ENCODE data around the gene BCAR3. TPM values are rescaled to one million over a fixed set of nuclear protein-coding genes. Genes with fewer than 3 reads are reported as not detected.

Gene BCAR3
- total RNA-seq, 2 experiments from 2014 or later, result 0.71 to 0.91 TPM

DNA sequence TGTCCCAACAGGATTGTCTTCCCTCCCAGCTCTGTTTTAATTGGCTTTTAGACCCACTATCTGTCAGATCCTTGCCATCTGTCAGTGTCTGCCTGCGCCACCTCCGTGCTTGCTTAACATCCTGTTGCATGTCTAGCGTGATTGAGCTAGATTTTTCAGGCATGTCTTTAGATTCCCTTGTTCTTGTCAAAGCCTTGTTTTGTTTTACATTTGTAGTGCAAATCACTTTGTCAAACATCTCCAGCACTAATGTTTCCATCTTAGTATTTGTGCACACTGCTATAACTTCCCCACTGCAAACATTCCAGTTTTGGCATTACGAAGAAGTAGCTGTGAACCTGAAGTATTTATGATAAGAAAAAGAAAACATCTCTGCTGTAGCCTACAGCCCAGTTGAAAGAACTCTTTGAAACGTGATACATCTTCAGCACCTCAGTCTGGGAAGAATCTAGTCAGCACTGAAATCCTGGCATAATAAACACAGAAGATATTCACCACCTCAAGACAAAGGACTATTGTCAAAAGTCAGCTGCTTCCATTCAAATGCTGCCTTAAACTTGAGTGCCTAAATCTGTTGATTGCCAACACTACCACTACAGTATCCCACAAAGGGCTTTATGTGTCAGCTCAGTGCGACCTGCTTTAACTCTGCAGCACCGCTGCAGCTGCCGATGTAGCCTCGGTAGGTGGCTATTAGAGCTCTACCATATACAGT, 128.7 kb downstream of the BCAR3 start:
- no peak for ATAC-seq (ENCODE audit: low read depth)
- POLR2A ChIA-PET, result no interaction called here

DNA sequence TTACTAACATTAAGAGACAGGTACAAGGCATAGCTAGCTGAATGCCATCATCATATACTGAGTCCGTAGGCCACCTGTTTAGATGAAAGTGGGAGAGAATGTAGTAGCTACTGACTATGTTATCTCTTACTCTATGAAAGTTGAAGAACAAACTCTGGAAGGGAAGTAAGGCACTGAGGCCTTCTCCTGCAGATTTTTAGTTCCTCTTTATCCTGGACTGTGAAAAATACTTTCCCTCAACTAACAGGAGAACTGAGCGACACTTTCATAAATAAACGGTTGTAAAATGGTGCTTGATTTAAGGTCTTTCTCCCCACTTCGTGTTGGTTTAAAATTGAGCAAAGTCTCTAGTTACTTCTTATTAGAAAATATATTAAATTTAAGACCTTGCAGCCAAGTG, 131.8 kb downstream of the BCAR3 start:
- Mint-ChIP-seq H3K4me3 (no peak overlapping the region), H3K36me3 (no peaks in the 10 kb centered on the region), H3K27me3 (peaks cover 20% of the 10 kb centered on the region), H3K27ac (no peak overlapping the region), H3K4me1 (peaks cover 1% of the 10 kb centered on the region), H3K9me3 (no peaks in the 10 kb centered on the region)
- POLR2A ChIA-PET, result no interaction called here
- DNase-seq (no peak), ATAC-seq (ENCODE audit: low read depth) (no peak)

More for the DNA sequence above, 128.7 kb downstream of the BCAR3 start:
- H3K4me1 Mint-ChIP-seq, result peaks cover 6% of the 10 kb centered on the region
- no peaks in the 10 kb centered on the region for H3K9me3 Mint-ChIP-seq
- no peak for DNase-seq
- H3K27me3 Mint-ChIP-seq, result peaks cover 24% of the 10 kb centered on the region
- no peak overlapping the region for H3K27ac Mint-ChIP-seq
- H3K4me3 Mint-ChIP-seq, result no peak overlapping the region
- H3K36me3 Mint-ChIP-seq, result no peaks in the 10 kb centered on the region

DNA sequence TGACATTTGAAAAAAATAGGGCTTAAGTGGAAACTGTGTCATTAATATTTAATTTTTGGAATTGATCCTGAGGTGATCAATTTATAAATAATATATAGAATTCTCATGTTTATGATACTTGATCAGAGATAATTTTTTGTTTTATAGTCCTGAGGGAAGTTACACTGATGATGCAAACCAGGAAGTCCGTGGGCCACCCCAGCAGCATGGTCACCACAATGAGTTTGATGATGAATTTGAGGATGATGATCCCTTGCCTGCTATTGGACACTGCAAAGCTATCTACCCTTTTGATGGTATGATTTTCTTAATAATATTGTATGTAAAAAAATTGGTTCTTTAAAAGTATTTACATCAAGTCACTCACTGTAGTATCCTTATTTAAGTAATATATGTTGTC, 132.5 kb downstream of the BCAR3 start:
- no peak for ATAC-seq (ENCODE audit: low read depth)
- H3K4me3 Mint-ChIP-seq, result no peak overlapping the region
- POLR2A ChIA-PET, result no interaction called here
- H3K36me3 Mint-ChIP-seq, result no peaks in the 10 kb centered on the region
- H3K9me3 Mint-ChIP-seq, result no peaks in the 10 kb centered on the region
- no peak overlapping the region for H3K27ac Mint-ChIP-seq
- no peak for DNase-seq
- H3K4me1 Mint-ChIP-seq, result no peaks in the 10 kb centered on the region
- peaks cover 18% of the 10 kb centered on the region for H3K27me3 Mint-ChIP-seq

DNA sequence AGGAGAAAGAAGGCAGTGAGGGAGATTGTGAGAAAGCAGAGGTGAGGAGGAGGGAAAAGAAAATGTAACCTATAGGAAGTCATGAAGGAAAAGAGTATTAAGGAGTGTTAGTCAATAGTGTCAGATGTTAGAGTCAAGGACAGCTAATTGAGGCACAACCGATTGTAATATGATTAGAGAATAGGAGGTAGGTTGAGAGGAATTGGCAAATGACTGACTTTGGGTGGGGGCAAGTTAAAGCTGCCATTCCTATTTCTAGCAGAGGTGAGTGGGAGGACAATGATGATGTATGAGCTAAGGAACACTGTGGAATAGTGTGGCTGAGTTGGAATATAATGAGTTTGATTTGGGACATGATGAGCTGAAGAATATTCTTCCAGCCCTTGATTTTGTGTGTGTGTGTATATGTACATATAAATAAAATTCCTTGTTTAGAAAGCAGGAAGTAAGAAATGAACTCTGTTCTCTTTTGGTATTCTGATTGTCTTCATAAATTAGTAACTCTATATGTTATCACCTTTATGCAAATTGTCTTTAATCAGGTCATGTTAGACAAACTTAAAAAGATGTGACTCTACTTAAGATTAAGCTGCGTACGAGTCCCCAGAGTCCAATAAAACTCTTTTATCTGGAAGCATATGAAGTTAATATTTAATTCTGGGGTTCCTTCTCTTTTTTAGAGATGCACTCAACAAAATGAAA, 135.3 kb downstream of the BCAR3 start:
- H3K9me3 Mint-ChIP-seq, result no peaks in the 10 kb centered on the region
- POLR2A ChIA-PET, result no interaction called here
- no peak for DNase-seq
- H3K27me3 Mint-ChIP-seq, result peaks cover 8% of the 10 kb centered on the region
- no peak for ATAC-seq (ENCODE audit: low read depth)
- H3K4me3 Mint-ChIP-seq, result no peak overlapping the region
- no peaks in the 10 kb centered on the region for H3K36me3 Mint-ChIP-seq
- no peaks in the 10 kb centered on the region for H3K4me1 Mint-ChIP-seq
- no peak overlapping the region for H3K27ac Mint-ChIP-seq

DNA sequence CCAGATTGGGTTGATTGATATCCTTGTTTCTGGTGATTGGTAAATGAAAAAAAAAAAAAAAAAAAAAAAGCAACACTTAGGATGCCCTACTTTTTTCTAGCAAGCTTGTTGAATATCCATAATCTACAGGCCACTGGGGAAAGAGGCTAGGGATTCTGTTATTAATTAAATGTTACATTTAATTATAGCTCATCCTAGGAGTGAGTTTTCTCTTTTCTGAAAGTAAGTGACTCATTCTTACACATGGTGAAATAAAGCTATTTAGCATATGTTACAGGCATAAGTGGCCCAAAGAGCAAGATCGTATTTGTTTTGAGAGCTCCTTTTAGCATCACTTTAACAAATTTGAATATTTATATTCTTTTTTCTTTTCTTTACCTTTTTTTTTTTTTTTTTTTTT, 139.2 kb downstream of the BCAR3 start:
- peaks cover 8% of the 10 kb centered on the region for H3K27me3 Mint-ChIP-seq
- H3K4me3 Mint-ChIP-seq, result no peak overlapping the region
- POLR2A ChIA-PET, result no interaction called here
- no peak for ATAC-seq (ENCODE audit: low read depth)
- H3K27ac Mint-ChIP-seq, result no peak overlapping the region
- no peak for DNase-seq
- H3K9me3 Mint-ChIP-seq, result no peaks in the 10 kb centered on the region
- H3K36me3 Mint-ChIP-seq, result no peaks in the 10 kb centered on the region
- H3K4me1 Mint-ChIP-seq, result no peaks in the 10 kb centered on the region

DNA sequence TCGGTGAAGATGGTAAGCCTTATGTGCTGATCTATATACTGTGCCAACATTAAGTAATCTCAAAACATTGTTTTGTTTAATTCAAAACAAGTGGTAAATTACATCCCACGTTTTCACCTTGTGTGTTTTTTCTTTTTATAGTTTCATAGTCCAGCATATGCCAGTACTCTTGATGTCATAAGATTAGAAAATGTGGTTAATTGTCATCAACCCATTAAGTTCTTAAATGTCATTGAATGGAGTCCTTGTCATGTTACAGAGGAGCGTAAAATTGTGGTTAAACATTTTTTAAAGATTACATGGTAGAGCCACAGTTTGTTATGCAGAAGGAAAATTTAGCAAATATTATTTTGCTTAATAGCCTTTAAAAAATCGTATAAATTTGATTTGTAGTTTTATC, 140.6 kb downstream of the BCAR3 start:
- Mint-ChIP-seq H3K27me3 (peaks cover 9% of the 10 kb centered on the region), H3K4me3 (no peak overlapping the region), H3K27ac (no peak overlapping the region), H3K4me1 (no peaks in the 10 kb centered on the region), H3K9me3 (no peaks in the 10 kb centered on the region), H3K36me3 (no peaks in the 10 kb centered on the region)
- no peak for ATAC-seq (ENCODE audit: low read depth)
- no peak for DNase-seq
- POLR2A ChIA-PET, result no interaction called here

DNA sequence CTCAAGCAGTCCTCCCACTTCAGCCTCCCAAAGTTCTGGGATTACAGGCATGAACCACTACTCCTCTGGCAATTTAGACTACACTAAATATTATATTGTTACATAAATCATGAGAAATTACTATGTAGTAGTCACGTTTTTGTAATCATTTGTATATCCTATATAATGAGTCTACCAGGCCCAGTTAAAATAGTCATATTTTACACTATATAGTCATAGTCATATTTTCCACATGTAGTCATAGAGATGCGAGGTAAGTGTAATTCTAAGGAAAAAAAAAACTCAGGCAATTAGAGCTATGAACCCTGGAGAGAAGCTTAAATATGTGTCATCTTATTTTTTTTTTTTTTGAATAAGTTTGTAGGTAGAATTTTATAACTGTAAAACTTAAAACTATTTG, 143.7 kb downstream of the BCAR3 start:
- Mint-ChIP-seq H3K9me3 (no peaks in the 10 kb centered on the region), H3K27me3 (peaks cover 22% of the 10 kb centered on the region), H3K4me1 (no peaks in the 10 kb centered on the region), H3K36me3 (no peaks in the 10 kb centered on the region), H3K27ac (no peak overlapping the region), H3K4me3 (no peak overlapping the region)
- POLR2A ChIA-PET, result no interaction called here
- DNase-seq, result no peak
- no peak for ATAC-seq (ENCODE audit: low read depth)

DNA sequence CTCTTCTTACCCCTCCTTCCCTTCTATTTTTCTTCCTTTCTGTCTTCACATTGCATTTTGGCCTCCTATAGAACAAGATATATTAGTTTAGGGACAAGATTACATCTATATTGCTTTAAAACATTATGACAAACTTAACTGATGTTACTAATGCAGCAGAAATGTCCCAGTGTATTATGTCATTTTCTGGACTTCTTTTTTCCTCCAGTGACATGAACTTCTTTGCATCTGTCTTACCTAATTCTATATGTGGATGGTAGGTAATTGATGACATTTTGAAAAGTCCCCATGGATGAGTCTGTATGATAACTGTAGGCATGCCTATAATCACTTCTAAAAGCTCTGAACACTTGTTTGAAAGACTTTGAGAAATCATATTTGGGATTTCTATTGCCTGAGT, 144.2 kb downstream of the BCAR3 start:
- DNase-seq (no peak), ATAC-seq (ENCODE audit: low read depth) (no peak)
- no peak overlapping the region for H3K27ac Mint-ChIP-seq
- POLR2A ChIA-PET, result no interaction called here
- no peak overlapping the region for H3K4me3 Mint-ChIP-seq
- no peaks in the 10 kb centered on the region for H3K9me3 Mint-ChIP-seq
- H3K4me1 Mint-ChIP-seq, result no peaks in the 10 kb centered on the region
- no peaks in the 10 kb centered on the region for H3K36me3 Mint-ChIP-seq
- peaks cover 26% of the 10 kb centered on the region for H3K27me3 Mint-ChIP-seq

DNA sequence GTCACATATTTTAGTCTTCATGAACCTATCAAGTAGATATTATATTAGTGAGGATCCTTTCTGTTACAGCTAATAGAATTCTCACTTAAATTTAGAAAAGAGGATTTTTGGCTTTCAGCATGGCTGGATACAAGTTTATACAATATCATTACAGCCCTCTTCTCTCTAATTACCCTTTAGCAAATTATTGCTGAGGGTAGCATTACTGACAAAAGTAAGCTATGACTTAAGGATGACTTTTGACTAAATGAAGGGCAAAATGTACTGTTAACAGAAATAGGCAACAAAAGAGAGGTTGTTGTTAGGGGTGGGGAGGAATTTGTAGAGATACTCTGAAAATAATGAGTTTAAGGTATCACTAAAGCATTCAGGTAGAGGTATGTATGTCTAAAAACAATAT, 148.0 kb downstream of the BCAR3 start:
- Mint-ChIP-seq H3K4me1 (no peaks in the 10 kb centered on the region), H3K27me3 (peaks cover 28% of the 10 kb centered on the region), H3K4me3 (no peak overlapping the region), H3K9me3 (no peaks in the 10 kb centered on the region), H3K27ac (no peak overlapping the region), H3K36me3 (no peaks in the 10 kb centered on the region)
- DNase-seq, result no peak
- ATAC-seq (ENCODE audit: low read depth), result no peak
- POLR2A ChIA-PET, result no interaction called here

DNA sequence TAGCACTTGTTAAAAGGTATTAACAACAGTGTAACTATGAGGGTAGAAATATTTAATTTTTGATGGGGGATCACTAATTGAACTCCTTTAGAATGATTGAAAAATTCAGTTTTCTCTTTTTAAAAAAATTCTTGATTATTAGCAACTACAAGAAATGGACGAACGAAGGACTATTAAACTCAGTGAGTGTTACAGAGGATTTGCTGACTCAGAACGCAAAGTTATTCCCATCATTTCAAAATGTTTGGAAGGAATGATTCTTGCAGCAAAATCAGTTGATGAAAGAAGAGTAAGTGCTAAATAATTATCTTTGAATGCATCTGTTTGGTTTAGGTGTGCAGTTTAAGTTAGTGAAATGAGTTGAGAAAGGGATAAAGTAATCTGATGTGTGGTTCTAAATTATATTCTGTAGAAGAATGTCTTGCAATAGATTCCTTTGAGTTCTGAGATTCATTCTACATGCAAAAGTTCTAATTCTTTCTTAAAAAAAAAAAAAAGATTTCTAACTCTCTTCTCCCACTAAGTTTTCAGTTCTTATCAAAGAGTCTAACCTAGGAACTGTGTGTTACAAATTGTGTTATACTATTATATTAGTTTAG, 148.8 kb downstream of the BCAR3 start:
- H3K4me3 Mint-ChIP-seq, result no peak overlapping the region
- POLR2A ChIA-PET, result no interaction called here
- H3K27me3 Mint-ChIP-seq, result peaks cover 30% of the 10 kb centered on the region
- no peaks in the 10 kb centered on the region for H3K9me3 Mint-ChIP-seq
- H3K36me3 Mint-ChIP-seq, result no peaks in the 10 kb centered on the region
- no peaks in the 10 kb centered on the region for H3K4me1 Mint-ChIP-seq
- ATAC-seq (ENCODE audit: low read depth) (no peak), DNase-seq (no peak)
- no peak overlapping the region for H3K27ac Mint-ChIP-seq

DNA sequence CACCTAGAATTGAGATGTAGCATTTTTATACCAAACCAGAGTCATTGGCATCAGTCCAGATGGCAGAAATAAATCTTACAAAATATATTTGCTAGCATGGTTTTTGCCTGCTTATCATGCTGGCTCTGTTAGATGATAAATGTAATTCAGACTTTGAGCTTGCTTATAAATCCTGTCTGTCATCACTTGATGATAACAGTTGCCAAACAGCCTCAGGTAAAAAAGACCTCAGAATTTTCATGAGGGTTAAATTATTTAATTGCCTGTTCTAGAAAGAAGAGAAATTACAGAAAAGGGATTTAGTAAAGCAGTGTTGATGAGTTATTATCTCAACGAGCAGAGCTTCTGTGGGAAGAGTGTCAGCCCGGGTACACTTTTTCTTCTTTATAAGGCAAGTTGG, 150.4 kb downstream of the BCAR3 start:
- no peak overlapping the region for H3K4me3 Mint-ChIP-seq
- no peak for ATAC-seq (ENCODE audit: low read depth)
- H3K9me3 Mint-ChIP-seq, result no peaks in the 10 kb centered on the region
- H3K36me3 Mint-ChIP-seq, result no peaks in the 10 kb centered on the region
- H3K27ac Mint-ChIP-seq, result no peak overlapping the region
- H3K27me3 Mint-ChIP-seq, result peaks cover 29% of the 10 kb centered on the region
- no peaks in the 10 kb centered on the region for H3K4me1 Mint-ChIP-seq
- POLR2A ChIA-PET, result no interaction called here
- no peak for DNase-seq

DNA sequence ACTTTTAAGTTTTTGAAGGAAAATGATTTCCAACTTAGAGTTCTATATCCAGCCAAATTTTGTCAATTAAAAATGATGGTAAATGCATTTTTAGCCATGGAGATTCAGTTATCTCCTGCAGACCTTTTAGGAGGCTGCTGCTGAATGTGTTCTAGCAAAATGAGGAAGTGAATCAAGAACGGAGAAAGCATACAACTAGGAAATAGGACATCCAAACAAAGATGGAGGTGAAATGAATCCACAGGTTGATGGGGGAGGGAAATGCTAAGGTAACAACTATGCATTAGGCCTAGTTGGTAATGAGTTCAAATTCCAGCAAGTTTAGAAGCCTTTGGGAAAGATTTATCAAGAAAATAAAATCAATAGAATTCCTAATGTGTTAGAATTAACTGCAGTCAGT, 153.2 kb downstream of the BCAR3 start:
- H3K9me3 Mint-ChIP-seq, result no peaks in the 10 kb centered on the region
- no peaks in the 10 kb centered on the region for H3K4me1 Mint-ChIP-seq
- POLR2A ChIA-PET, result no interaction called here
- H3K4me3 Mint-ChIP-seq, result no peak overlapping the region
- DNase-seq (no peak), ATAC-seq (ENCODE audit: low read depth) (no peak)
- H3K27me3 Mint-ChIP-seq, result peaks cover 21% of the 10 kb centered on the region
- H3K36me3 Mint-ChIP-seq, result no peaks in the 10 kb centered on the region
- H3K27ac Mint-ChIP-seq, result no peak overlapping the region

DNA sequence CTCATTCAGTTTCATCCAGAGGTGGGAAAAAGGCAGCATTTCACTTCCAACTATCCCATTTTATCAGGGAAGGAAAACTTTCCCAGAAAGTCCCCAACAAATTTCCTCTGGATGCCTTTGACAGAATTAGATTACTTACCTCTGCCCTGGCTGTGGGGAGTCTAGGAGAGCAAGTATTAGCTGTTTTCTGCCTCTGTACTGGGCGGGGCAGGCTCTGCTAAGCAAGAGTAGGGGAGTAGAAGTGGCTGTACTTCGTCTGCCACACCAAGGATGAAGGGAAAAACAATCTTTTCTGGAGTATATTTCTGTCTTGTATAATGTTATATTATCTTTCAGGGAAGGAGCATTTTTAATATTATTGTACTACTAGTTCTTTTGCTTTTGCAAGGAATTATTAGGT, 155.2 kb downstream of the BCAR3 start:
- no peak for ATAC-seq (ENCODE audit: low read depth)
- Mint-ChIP-seq H3K27ac (no peak overlapping the region), H3K27me3 (peaks cover 18% of the 10 kb centered on the region), H3K4me1 (no peaks in the 10 kb centered on the region), H3K36me3 (no peaks in the 10 kb centered on the region), H3K4me3 (no peak overlapping the region), H3K9me3 (no peaks in the 10 kb centered on the region)
- no peak for DNase-seq
- POLR2A ChIA-PET, result no interaction called here

DNA sequence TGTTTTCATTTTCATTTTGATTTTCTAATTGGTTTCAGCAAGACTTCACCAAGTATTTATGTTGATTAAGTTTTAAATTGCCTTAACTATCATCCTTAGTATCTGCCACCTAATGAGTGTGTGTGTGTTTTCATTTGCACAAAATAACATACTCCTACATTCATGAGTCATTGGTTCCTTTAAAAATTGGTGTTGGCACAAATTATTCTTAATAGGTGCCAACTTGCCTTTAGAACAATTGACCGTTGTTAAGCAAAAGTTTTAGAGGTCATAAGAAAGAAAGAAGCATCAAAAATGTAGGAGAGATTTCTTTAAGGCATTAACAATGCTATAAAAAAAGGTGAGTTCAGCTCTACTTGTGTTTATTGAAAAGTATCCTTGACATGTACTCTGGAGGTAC, 156.2 kb downstream of the BCAR3 start:
- Mint-ChIP-seq H3K36me3 (no peaks in the 10 kb centered on the region), H3K4me3 (no peak overlapping the region), H3K4me1 (no peaks in the 10 kb centered on the region), H3K9me3 (no peaks in the 10 kb centered on the region), H3K27me3 (peaks cover 18% of the 10 kb centered on the region), H3K27ac (no peak overlapping the region)
- DNase-seq (no peak), ATAC-seq (ENCODE audit: low read depth) (no peak)
- POLR2A ChIA-PET, result no interaction called here
